ENCODE measurements around the gene UBTD1.

DNA sequence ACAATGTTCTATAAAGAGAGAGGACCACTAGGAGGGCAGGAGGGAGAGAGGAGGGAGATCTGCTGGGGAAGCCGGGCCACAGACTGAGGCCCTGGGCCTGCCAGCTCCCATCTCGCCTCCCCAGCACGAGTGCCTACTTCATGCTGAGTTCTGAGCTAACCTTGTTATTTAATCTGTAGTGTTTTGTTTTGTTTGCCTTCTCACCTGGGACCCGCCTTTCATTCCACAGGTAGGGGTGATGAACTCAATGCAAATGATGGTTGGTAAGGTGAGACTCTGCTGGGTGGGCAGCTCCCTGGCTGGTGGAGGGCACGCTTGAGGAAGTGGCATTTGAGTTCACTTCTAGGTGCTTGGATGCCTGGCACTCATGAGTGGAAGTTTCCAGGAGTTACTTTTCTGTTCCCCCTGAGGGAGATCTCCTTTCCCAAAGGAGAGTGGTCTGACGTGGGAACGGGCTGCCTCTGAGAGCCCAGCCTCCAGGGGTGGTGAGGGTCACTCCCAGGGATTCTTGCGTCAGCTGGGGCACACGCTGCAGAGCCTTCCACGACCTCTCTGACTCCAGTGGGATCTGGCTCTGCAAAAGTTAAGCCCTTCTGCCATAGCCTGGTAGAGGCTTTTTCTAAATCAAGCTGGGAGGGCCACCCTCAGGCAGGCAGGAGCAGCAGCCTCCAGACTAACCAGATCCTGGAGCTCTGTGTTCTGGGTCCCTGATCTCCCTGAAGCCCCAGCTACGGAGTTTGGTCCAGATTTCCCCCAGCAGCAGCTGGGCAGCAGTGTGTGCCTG lies 22.4 kb downstream of the UBTD1 start:
- TF ChIP-seq POLR2AphosphoS5 (IDR thresholded peaks at IDR 0.05; ENCODE audit: low read depth, low read length) (no peak), POLR2A (IDR thresholded peaks at IDR 0.05; ENCODE audit: low read depth, low read length) (no peak), TAF1 (IDR thresholded peaks at IDR 0.05; ENCODE audit: low read depth, low read length) (no peak), PAX5 (IDR thresholded peaks at IDR 0.05; ENCODE audit: insufficient read depth, low read length, severe bottlenecking) (no peak), POU2F2 (IDR thresholded peaks at IDR 0.05; ENCODE audit: low read depth, low read length) (no peak)
